Effector memory CD4-positive, alpha-beta T cell (primary cell): Measurements from ENCODE around the gene ITIH2.

ENCODE experiments used
- DNase-seq, 3 donors: peaks; one replicate each; pipeline ENCODE4 v3.0.0-alpha.2; 2020
- H3K27ac ChIP-seq: 2 replicates; pipeline ENCODE4 v1.7.0; 2013; ENCODE audit warnings: mild to moderate bottlenecking, low read length, moderate library complexity; ENCODE audit not compliant: insufficient read depth, poor library complexity, severe bottlenecking
- H3K27me3 ChIP-seq: replicated peaks from 2 replicates; pipeline ENCODE4 v1.7.0; 2013; ENCODE audit warnings: mild to moderate bottlenecking, low read length; ENCODE audit not compliant: insufficient read depth, control insufficient read depth, poor library complexity, severe bottlenecking
- H3K36me3 ChIP-seq: 2 replicates; pipeline ENCODE4 v1.7.0; 2013; ENCODE audit warnings: mild to moderate bottlenecking, low read length, moderate library complexity; ENCODE audit not compliant: control insufficient read depth, insufficient read depth
- H3K4me1 ChIP-seq: 2 replicates; pipeline ENCODE4 v1.7.0; 2013; ENCODE audit warnings: low read length, mild to moderate bottlenecking; ENCODE audit not compliant: control insufficient read depth, insufficient read depth, poor library complexity, severe bottlenecking
- H3K4me3 ChIP-seq: 2 replicates; pipeline ENCODE4 v1.7.0; 2013; ENCODE audit warnings: low read length, low read depth, mild to moderate bottlenecking; ENCODE audit not compliant: insufficient read depth, poor library complexity, severe bottlenecking
- H3K9me3 ChIP-seq: 2 replicates; pipeline ENCODE4 v1.7.0; 2013; ENCODE audit warnings: mild to moderate bottlenecking, low read length, moderate library complexity; ENCODE audit not compliant: control insufficient read depth

ITIH2 gene

GRCh38 chr10:7792541-7792940, 89.4 kb downstream of the ITIH2 start:
- Histone ChIP-seq H3K36me3 (peaks cover 19% of the 10 kb centered on the region), H3K9me3 (no peaks in the 10 kb centered on the region), H3K4me1 (peaks cover 11% of the 10 kb centered on the region), H3K4me3 (no peak overlapping the region), H3K27ac (no peak overlapping the region), H3K27me3 (no peaks in the 10 kb centered on the region)
- no peak for DNase-seq

- DNase-seq, result no peak
- Histone ChIP-seq H3K36me3 (peaks cover 37% of the 10 kb centered on the region), H3K9me3 (no peaks in the 10 kb centered on the region), H3K27me3 (no peaks in the 10 kb centered on the region), H3K4me3 (no peak overlapping the region), H3K4me1 (peaks cover 2% of the 10 kb centered on the region), H3K27ac (no peak overlapping the region)
Observed at GRCh38 chr10:7794251-7795026, 91.3 kb downstream of the ITIH2 start.

- DNase-seq, result no peak
- Histone ChIP-seq H3K9me3 (no peaks in the 10 kb centered on the region), H3K36me3 (peaks cover 44% of the 10 kb centered on the region), H3K27ac (no peak overlapping the region), H3K4me3 (no peak overlapping the region), H3K27me3 (no peaks in the 10 kb centered on the region), H3K4me1 (no peaks in the 10 kb centered on the region)
Observed at GRCh38 chr10:7795605-7796004, 92.5 kb downstream of the ITIH2 start.

- H3K27me3 ChIP-seq, result no peaks in the 10 kb centered on the region
- H3K4me3 ChIP-seq, result no peak overlapping the region
- H3K4me1 ChIP-seq, result no peaks in the 10 kb centered on the region
- no peak for DNase-seq
- H3K36me3 ChIP-seq, result peaks cover 59% of the 10 kb centered on the region
- no peak overlapping the region for H3K27ac ChIP-seq
- no peaks in the 10 kb centered on the region for H3K9me3 ChIP-seq
Observed at GRCh38 chr10:7797582-7797981, 94.5 kb downstream of the ITIH2 start.
